Astrocyte of the spinal cord (primary cell): ENCODE data around the gene FLAD1.

Experiments used
- DNase-seq: peaks from one replicate; pipeline ENCODE4 v3.0.0; 2011; ENCODE audit warnings: low read depth, low spot score
- H3K4me3 ChIP-seq: 2 replicates; pipeline ENCODE4 v1.5.1; 2011; ENCODE audit warnings: low read depth, mild to moderate bottlenecking, low read length, moderate library complexity
- in situ Hi-C: cut with HindIII; loops from 2 replicates; pipeline ENCODE4 v1.10.0; 2017; ENCODE audit warnings: low sequenced_read_pairs
- TF ChIP-seq, protein P1 (sequence below): IDR thresholded peaks from 2 replicates; pipeline ENCODE4 v1.5.1; 2012; ENCODE audit warnings: low read depth, mild to moderate bottlenecking, low read length, inconsistent platforms

FLAD1 gene

DNA sequence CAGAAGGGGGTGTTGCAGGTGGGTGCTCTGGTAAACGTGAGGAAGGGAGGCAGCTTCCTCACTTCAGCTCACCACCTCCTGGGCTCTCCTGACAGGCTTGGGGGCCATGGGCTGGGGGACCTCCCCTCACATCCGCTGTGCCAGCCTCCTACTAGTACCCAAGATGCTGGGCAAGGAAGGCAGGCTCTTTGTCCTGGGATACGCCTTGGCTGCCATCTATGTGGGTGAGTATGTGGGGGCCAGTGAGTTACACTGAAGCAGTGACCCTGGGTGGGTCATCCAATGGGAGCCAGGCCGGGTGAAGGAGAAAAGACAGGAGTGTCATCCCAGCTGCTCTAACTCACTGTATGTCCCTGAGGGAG, 56.1 kb downstream of the FLAD1 start:
- in situ Hi-C loops, result no loop called here
- H3K4me3 ChIP-seq, result no peak overlapping the region
- TF ChIP-seq, protein P1, sequence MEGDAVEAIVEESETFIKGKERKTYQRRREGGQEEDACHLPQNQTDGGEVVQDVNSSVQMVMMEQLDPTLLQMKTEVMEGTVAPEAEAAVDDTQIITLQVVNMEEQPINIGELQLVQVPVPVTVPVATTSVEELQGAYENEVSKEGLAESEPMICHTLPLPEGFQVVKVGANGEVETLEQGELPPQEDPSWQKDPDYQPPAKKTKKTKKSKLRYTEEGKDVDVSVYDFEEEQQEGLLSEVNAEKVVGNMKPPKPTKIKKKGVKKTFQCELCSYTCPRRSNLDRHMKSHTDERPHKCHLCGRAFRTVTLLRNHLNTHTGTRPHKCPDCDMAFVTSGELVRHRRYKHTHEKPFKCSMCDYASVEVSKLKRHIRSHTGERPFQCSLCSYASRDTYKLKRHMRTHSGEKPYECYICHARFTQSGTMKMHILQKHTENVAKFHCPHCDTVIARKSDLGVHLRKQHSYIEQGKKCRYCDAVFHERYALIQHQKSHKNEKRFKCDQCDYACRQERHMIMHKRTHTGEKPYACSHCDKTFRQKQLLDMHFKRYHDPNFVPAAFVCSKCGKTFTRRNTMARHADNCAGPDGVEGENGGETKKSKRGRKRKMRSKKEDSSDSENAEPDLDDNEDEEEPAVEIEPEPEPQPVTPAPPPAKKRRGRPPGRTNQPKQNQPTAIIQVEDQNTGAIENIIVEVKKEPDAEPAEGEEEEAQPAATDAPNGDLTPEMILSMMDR, result no peak
- no peak for DNase-seq

DNA sequence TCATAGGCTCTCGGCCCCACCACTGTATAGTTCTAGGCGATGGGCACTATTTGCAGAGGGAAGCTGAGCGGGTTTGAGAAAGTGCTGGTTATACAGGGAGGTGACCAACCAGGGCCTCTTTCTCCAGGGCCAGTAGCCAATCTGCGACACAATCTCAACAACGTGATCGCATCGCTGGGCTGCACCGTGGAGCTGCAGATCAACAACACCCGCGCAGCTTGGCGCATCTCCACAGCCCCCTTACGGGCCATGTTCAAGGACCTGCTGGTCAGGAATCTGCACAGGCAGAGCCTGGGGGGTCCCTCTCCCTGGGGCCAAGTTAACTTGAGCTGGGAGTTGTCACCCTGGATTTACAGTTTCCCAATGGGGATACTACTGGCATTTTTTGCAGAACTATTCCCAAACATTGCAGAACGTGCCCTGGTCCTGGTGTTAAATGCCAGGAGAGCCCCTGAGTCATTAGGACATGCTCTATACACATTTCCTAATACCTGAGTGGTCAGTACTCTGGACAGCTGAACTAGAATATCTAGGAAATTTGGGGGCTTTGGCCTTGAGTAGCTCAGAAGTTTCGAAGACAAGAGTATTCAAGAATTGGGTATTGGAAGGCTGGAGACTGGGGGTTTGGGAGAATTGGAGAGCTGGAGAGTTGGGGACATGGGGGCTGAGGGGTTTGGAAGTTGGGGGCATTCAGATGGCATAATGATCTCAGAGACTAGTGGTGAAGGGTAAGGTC, 57.4 kb downstream of the FLAD1 start:
- no peak overlapping the region for H3K4me3 ChIP-seq
- DNase-seq, result no peak
- TF ChIP-seq, protein P1, result no peak
- in situ Hi-C loops, result no loop called here
